ENCODE data around the gene ITPR1. TPM values are rescaled to one million over a fixed set of nuclear protein-coding genes. Genes with fewer than 3 reads are reported as not detected.

Gene ITPR1
- total and polyA plus RNA-seq, 10 of the 15 experiments (the other 5 are each of a cell fraction or from before 2014, with no cell fraction given) = 12.2 to 239 (median 28.4) TPM

- no peak for TF ChIP-seq CTCF (IDR thresholded peaks at IDR 0.05 in 2 of 3, conservative IDR thresholded peaks at IDR 0.05 in 1 of 3; ENCODE audit: control insufficient read depth in 2 of 3, extremely low read depth in 1 of 3, insufficient read depth in 1 of 3, low read depth in 3 of 3, low read length in 3 of 3)
- no peak for TF ChIP-seq SREBF1 (IDR thresholded peaks at IDR 0.05; ENCODE audit: low read length)
- TF ChIP-seq ATF7 (IDR thresholded peaks at IDR 0.05; ENCODE audit: low read depth) = no peak
- no peak for TF ChIP-seq GATAD2B (conservative IDR thresholded peaks at IDR 0.05; ENCODE audit: low read depth)
- no peak for TF ChIP-seq ELK1 (IDR thresholded peaks at IDR 0.05; ENCODE audit: low read depth, low read length)
- TF ChIP-seq TCF3 (IDR thresholded peaks at IDR 0.05; ENCODE audit: borderline replicate concordance, insufficient read depth, low read depth, low read length) = no peak
- no peak for TF ChIP-seq SP1 (IDR thresholded peaks at IDR 0.05; ENCODE audit: low read depth, low read length)
- no peak for TF ChIP-seq ATF2 (IDR thresholded peaks at IDR 0.05; ENCODE audit: low read length)
- no peak for TF ChIP-seq REST (IDR thresholded peaks at IDR 0.05; ENCODE audit: low read depth, low read length)
- no peak for TF ChIP-seq SREBF2 (IDR thresholded peaks at IDR 0.05; ENCODE audit: low read length)
- no peak for TF ChIP-seq KDM1A (IDR thresholded peaks at IDR 0.05; ENCODE audit: borderline replicate concordance)
- peak; percentile 74 for TF ChIP-seq CREM (IDR thresholded peaks at IDR 0.05; ENCODE audit: low read depth)
- TF ChIP-seq POLR2AphosphoS5 (IDR thresholded peaks at IDR 0.05; ENCODE audit: low read length) = 0 out of 2 replicates have a peak, but pooled peaks have one; percentile 2
- TF ChIP-seq IKZF1 (conservative IDR thresholded peaks at IDR 0.05) = no peak; the same call in 1 of the 2 replicates
- TF ChIP-seq MXI1 (IDR thresholded peaks at IDR 0.05; ENCODE audit: low read depth, low read length) = no peak
- no peak for TF ChIP-seq EZH2 (IDR thresholded peaks at IDR 0.05; ENCODE audit: borderline replicate concordance, control insufficient read depth, low read depth, low read length)
- no peak for TF ChIP-seq USF1 (IDR thresholded peaks at IDR 0.05; ENCODE audit: borderline replicate concordance, extremely low read length, insufficient read depth, low read depth, low read length)
Observed at GRCh38 chr3:4751029-4751501, 257.9 kb downstream of the ITPR1 start (continued).

Data from GM12878 (cell line).